Stromal cell of bone marrow (primary cell): ENCODE data around the gene CDKN1B.

Source experiments
- DNase-seq: peaks from one replicate; pipeline ENCODE4 v3.0.0-alpha.2; 2012; ENCODE audit warnings: low read depth

CDKN1B gene

DNA sequence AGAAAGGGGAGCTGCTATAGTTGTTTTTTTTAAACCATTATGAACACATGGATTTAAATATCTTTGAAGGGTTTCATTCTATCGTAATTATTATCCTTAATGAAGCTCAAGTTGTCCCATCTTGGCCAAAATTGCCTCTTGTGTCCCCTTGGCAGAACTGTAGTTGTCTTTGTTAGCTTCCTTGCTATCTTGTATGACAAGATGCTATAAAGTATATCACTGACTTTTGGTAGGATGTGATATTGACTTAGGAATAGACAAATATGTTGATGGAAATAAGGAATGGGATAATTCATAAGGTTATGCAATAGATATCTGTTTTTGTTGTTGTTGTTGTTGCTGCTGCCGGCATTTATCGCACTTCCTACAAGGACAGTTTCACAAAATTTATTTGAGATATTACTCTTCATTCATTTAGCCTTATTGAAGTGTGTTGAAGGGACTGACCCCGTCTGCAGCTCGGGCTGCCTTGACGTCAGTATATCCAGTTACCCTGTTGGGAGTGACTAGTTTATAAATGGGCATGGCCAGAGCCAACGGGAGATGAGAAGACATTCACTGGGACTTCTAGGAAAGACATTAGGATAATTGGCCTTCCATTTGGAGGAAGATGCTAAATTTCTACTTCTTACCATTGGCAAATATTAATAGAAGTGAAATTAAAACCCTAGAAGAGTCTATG, 42.2 kb downstream of the CDKN1B start:
- no peak for DNase-seq

GRCh38 chr12:12764824-12765223, 47.7 kb downstream of the CDKN1B start:
- DNase-seq, result no peak

DNA sequence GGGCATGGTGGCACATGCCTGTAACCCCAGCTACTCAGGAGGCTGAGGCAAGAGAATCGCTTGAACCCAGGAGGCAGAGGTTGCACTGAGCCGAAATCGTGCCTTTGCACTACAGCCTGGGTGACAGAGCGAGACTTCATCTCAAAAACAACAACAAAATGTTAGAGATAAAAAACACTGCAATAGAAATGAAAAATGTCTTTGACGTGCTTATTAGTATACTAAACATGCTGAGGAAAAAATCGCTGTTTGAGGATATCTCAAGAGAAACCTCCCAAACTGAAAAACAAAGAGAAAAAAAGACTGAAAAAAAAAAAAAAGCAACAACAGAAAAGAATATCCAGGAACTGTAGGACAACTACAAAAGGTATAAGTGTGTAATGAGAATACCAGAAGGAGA, 53.1 kb downstream of the CDKN1B start:
- no peak for DNase-seq
